Astrocyte (in vitro differentiated cells and primary cell): Measurements from ENCODE around the gene RB1.

Experiments used
- CTCF ChIP-seq: IDR thresholded peaks from 2 replicates; pipeline ENCODE4 v1.5.1; 2011; ENCODE audit warnings: low read depth, mild to moderate bottlenecking, inconsistent platforms, low read length, moderate library complexity; ENCODE audit not compliant: insufficient read depth
- EZH2 ChIP-seq: IDR thresholded peaks from 2 replicates; pipeline ENCODE4 v1.6.1; 2012; ENCODE audit warnings: mild to moderate bottlenecking, low read length, inconsistent platforms; ENCODE audit not compliant: insufficient read depth

DNA sequence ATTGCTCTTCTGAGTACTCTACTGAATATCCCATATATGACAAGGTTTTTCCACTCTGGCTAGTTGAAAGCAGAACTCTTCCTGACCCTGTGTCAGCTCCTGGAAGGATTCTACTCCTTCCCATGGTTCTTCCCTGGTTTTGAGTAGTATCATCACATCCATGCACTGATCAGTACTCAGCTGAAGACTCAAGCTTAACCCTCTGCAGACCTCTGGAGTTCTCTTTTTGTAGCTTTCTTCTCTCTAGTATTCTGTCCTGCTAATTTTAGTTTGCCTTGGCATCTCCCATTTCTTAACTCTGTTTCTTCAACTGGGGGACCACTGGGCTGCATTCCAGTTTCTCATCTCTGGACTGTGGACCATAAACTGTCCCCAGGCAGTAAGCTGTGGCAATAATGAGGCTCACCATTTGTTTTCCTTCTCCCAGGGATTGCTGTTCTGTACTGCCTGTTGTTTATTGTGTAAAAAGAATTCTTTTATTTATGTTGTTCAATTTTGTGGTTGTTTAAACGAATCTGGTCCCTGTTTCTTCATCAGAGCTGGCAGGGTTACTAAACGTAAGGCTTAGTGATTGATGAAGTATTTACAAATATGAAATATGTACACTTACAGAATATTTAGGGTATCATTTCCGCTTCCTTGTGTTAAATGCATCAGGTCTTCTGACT is 89.6 kb downstream of the RB1 start:
- TF ChIP-seq CTCF (no peak), EZH2 (no peak)
